Measurements from ENCODE around the gene ZNF808. TPM values are rescaled to one million over a fixed set of nuclear protein-coding genes. Genes with fewer than 3 reads are reported as not detected.

The ZNF808 gene
- total and polyA plus RNA-seq, 9 of the 15 experiments (the other 6 are each of a cell fraction or from before 2014, with no cell fraction given): 3.1 to 20.1 (median 10.9) TPM

GRCh38 chr19:52527134-52527955 lies at the start of gene ZNF808 (continued):
- no peak for TF ChIP-seq SFPQ (IDR thresholded peaks at IDR 0.05; ENCODE audit: low read depth, low read length)
- TF ChIP-seq ZNF143 (CRISPR knock-in tag; IDR thresholded peaks at IDR 0.05): no peak
- no peak for TF ChIP-seq SAFB (IDR thresholded peaks at IDR 0.05; ENCODE audit: borderline replicate concordance, low read depth, low read length)
- no peak for TF ChIP-seq CSDE1 (IDR thresholded peaks at IDR 0.05)
- no peak for TF ChIP-seq TCF15 (CRISPR knock-in tag; IDR thresholded peaks at IDR 0.05)
- peak in 1 of 3 experiments; percentile 66; a peak in 2 of 6 replicates for TF ChIP-seq ZBTB11 (CRISPR knock-in tag; IDR thresholded peaks at IDR 0.05)
- no peak for TF ChIP-seq CBX8 (IDR thresholded peaks at IDR 0.05; ENCODE audit: borderline replicate concordance, extremely low read depth, low read depth, low read length, poor library complexity, severe bottlenecking)
- TF ChIP-seq ZNF76 (CRISPR knock-in tag; IDR thresholded peaks at IDR 0.05; ENCODE audit: borderline replicate concordance): no peak
- TF ChIP-seq ZBTB8A (IDR thresholded peaks at IDR 0.05; ENCODE audit: partially characterized antibody): no peak
- no peak for TF ChIP-seq XRCC4 (IDR thresholded peaks at IDR 0.05; ENCODE audit: extremely low read depth, insufficient read depth, insufficient read length)
- TF ChIP-seq ZNF696 (CRISPR knock-in tag; conservative IDR thresholded peaks at IDR 0.05): no peak
- no peak for TF ChIP-seq THAP12 (CRISPR knock-in tag; IDR thresholded peaks at IDR 0.05)
